Chondrocyte (in vitro differentiated cells): Measurements from ENCODE around the gene SMARCA2. TPM values are rescaled to one million over a fixed set of nuclear protein-coding genes. Genes with fewer than 3 reads are reported as not detected.
A peak's percentile ranks its signal among the peaks of the same experiment; 100 is the strongest.

Source experiments
- DNase-seq: peaks from one replicate; pipeline ENCODE4 v3.0.0; 2021; ENCODE audit warnings: mixed read lengths, low spot score
- H3K27ac Mint-ChIP-seq: one replicate; pipeline ENCODE4 v1.8.0; 2021; ENCODE audit warnings: mild to moderate bottlenecking, moderate library complexity, mixed read lengths; ENCODE audit not compliant: unreplicated experiment
- H3K27me3 Mint-ChIP-seq: 2 replicates; pipeline ENCODE4 v1.8.0; 2021; ENCODE audit warnings: low read depth, mixed read lengths
- H3K36me3 Mint-ChIP-seq: 2 replicates; pipeline ENCODE4 v1.8.0; 2021; ENCODE audit warnings: low read depth, mixed read lengths
- H3K4me1 Mint-ChIP-seq: 2 replicates; pipeline ENCODE4 v1.8.0; 2021; ENCODE audit warnings: low read depth, mild to moderate bottlenecking, mixed read lengths
- H3K4me3 Mint-ChIP-seq: one replicate; pipeline ENCODE4 v1.8.0; 2021; ENCODE audit warnings: mild to moderate bottlenecking, moderate library complexity, mixed read lengths; ENCODE audit not compliant: unreplicated experiment
- H3K9me3 Mint-ChIP-seq: 2 replicates; pipeline ENCODE4 v1.8.0; 2021; ENCODE audit warnings: low read depth, mixed read lengths
- long read RNA-seq: library from polyadenylated mRNA; stranded (forward); transcript quantifications from one replicate; pipeline ENCODE4 v2.0.0, GENCODE V29; 2021
- total RNA-seq: library from RNA; stranded (reverse); gene quantifications from 3 replicates; pipeline ENCODE4 v1.2.1, GENCODE V29; 2021
- TF ChIP-seq, protein P1 (sequence below): fragments of 200-600 bp; sonication (generic); IDR thresholded peaks from 2 replicates; pipeline ENCODE4 v1.5.0; 2021; ENCODE audit warnings: antibody characterized with exemption, mild to moderate bottlenecking, moderate library complexity

The SMARCA2 gene
- total RNA-seq, result 82.5 to 158 TPM (median 95.1 TPM) in 3 replicates
- long read RNA-seq, full-length matches to known transcripts, result 18 of 80 reads
- long read RNA-seq, partial matches to known transcripts, result 27 of 80 reads
- long read RNA-seq, other reads (novel, unspliced or antisense), result 35 of 80 reads

- H3K27me3 Mint-ChIP-seq, result peaks cover 10% of the 10 kb centered on the region
- TF ChIP-seq, protein P1, sequence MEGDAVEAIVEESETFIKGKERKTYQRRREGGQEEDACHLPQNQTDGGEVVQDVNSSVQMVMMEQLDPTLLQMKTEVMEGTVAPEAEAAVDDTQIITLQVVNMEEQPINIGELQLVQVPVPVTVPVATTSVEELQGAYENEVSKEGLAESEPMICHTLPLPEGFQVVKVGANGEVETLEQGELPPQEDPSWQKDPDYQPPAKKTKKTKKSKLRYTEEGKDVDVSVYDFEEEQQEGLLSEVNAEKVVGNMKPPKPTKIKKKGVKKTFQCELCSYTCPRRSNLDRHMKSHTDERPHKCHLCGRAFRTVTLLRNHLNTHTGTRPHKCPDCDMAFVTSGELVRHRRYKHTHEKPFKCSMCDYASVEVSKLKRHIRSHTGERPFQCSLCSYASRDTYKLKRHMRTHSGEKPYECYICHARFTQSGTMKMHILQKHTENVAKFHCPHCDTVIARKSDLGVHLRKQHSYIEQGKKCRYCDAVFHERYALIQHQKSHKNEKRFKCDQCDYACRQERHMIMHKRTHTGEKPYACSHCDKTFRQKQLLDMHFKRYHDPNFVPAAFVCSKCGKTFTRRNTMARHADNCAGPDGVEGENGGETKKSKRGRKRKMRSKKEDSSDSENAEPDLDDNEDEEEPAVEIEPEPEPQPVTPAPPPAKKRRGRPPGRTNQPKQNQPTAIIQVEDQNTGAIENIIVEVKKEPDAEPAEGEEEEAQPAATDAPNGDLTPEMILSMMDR, result no peak
- H3K4me1 Mint-ChIP-seq, result peaks cover 31% of the 10 kb centered on the region
- no peaks in the 10 kb centered on the region for H3K36me3 Mint-ChIP-seq
- H3K27ac Mint-ChIP-seq, result peak within 1 kb of the TSS; percentile 96
- no peaks in the 10 kb centered on the region for H3K9me3 Mint-ChIP-seq
- peak within 1 kb of the TSS; percentile 98 for H3K4me3 Mint-ChIP-seq
- DNase-seq, result peak; percentile 98
Measured at GRCh38 chr9:2014696-2015580, at the start of gene SMARCA2. TSS of gene SMARCA2 (plus strand) at chr9:2015347. CDS start at chr9:2029023, 13,676 bp downstream.

GRCh38 chr9:1966725-1967366 is 48.3 kb upstream of the SMARCA2 start:
- Mint-ChIP-seq H3K4me3 (no peak overlapping the region), H3K27ac (no peak overlapping the region), H3K9me3 (peaks cover 2% of the 10 kb centered on the region), H3K4me1 (no peaks in the 10 kb centered on the region), H3K36me3 (no peaks in the 10 kb centered on the region), H3K27me3 (peaks cover 21% of the 10 kb centered on the region)
- no peak for DNase-seq
- TF ChIP-seq, protein P1, result no peak

DNA sequence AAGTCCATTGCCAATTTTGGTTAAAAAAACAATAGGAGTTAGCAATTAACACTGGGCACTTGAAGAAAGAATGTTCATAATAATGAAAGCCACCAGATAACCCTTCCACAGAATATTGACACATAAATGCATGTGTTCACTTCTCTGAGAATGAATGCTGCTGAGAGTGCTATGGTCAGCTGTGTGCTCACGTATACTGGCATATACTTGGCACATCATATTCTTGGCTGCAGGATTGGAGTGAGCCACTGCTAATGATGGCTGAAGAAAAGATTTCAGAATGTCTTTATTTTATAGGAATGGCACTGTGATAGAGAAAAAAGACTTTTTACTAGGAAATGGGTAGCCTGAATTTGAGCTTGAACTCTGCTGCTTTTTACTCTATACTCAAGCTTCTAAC is 46.0 kb upstream of the SMARCA2 start:
- H3K36me3 Mint-ChIP-seq, result no peaks in the 10 kb centered on the region
- TF ChIP-seq, protein P1, result no peak

GRCh38 chr9:1969898-1970297 is 45.2 kb upstream of the SMARCA2 start:
- Mint-ChIP-seq H3K4me3 (no peak overlapping the region), H3K27me3 (peaks cover 21% of the 10 kb centered on the region), H3K9me3 (peaks cover 8% of the 10 kb centered on the region), H3K4me1 (no peaks in the 10 kb centered on the region), H3K36me3 (no peaks in the 10 kb centered on the region), H3K27ac (no peak overlapping the region)
- TF ChIP-seq, protein P1, result no peak
- DNase-seq, result no peak

More for the DNA sequence above, 46.0 kb upstream of the SMARCA2 start:
- no peak for DNase-seq
- no peaks in the 10 kb centered on the region for H3K4me1 Mint-ChIP-seq
- H3K9me3 Mint-ChIP-seq, result peaks cover 8% of the 10 kb centered on the region
- H3K27me3 Mint-ChIP-seq, result peaks cover 20% of the 10 kb centered on the region
- H3K4me3 Mint-ChIP-seq, result no peak overlapping the region
- H3K27ac Mint-ChIP-seq, result no peak overlapping the region

DNA sequence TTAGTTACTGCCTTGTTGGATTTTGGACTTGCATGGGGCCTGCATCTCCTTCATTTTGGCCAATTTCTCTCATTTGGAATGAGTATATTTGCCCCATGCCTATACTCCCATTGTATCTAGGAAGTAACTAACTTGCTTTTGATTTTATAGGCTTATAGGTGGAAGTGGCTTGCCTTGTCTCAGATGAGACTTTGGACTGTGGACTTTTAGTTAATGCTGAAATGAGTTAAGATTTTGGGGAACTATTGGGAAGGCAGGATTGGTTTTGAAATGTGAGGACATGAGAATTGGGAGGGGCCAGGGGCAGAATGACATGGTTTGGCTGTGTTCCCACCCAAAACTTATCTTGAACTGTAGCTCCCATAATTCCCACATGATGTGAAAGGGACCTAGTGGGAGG is 42.5 kb upstream of the SMARCA2 start:
- Mint-ChIP-seq H3K27ac (no peak overlapping the region), H3K9me3 (peaks cover 8% of the 10 kb centered on the region), H3K36me3 (no peaks in the 10 kb centered on the region), H3K4me1 (no peaks in the 10 kb centered on the region), H3K27me3 (peaks cover 15% of the 10 kb centered on the region), H3K4me3 (no peak overlapping the region)
- DNase-seq, result no peak
- TF ChIP-seq, protein P1, result no peak
